DMS53 treated with DMSO at 0.1 percent for 48 hours (cell line): Measurements from ENCODE around the gene CD48.

Source experiments
- DNase-seq: peaks from one replicate; lab custom pipeline; 2025; ENCODE audit not compliant: unreplicated experiment; lab: John Stamatoyannopoulos, UW

Gene CD48

DNA sequence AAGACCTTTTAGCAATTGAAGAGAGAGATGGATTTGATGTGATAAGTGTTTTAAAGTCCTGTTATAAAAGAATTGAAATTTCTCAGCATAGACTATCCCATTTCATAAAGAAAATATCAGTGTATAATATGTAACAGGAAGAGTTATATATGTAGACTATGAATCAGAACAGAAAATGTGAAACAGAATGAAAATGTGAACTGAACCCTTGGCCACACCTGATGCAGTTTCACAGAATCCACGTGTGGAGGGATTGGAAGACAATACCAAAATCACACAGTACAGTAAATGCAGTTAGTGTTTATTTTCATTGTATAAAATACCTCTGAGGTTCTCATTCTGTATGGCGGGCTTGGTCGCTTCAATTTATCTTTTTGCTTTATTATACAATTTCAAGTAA is 54.9 kb downstream of the CD48 start:
- DNase-seq, result no peak

GRCh38 chr1:160653620-160654016 is 58.0 kb downstream of the CD48 start:
- DNase-seq, result no peak

GRCh38 chr1:160652924-160653619 is 58.5 kb downstream of the CD48 start:
- no peak for DNase-seq

DNA sequence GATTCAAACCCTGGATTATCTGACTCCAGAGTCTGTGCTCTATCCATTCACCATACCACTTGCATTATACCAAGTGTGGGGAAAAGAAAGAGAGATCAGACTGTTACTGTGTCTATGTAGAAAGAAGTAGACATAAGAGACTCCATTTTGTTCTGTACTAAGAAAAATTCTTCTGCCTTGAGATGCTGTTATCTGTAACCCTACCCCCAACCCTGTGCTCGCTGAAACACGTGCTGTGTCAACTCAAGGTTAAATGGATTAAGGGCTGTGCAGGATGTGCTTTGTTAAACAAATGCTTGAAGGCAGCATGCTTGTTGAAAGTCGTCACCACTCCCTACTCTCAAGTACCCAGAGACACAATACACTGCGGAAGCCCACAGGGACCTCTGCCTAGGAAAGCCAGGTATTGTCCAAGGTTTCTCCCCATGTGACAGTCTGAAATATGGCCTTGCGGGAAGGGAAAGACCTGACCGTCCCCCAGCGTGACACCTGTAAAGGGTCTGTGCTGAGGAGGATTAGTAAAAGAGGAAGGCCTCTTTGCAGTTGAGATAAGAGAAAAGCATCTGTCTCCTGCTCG is 59.5 kb downstream of the CD48 start:
- DNase-seq, result peak; percentile 74

- peak; percentile 37 for DNase-seq
These were observed 60.1 kb downstream of the CD48 start for GRCh38 chr1:160651433-160652064.

- no peak for DNase-seq
These were observed 64.3 kb downstream of the CD48 start for GRCh38 chr1:160647329-160647720.

GRCh38 chr1:160646711-160647328 is 64.8 kb downstream of the CD48 start, which contains the start of gene SLAMF1:
SLAMF1 (minus strand) TSS chr1:160647044; CDS start chr1:160646945, 99 bp downstream.
- no peak for DNase-seq

DNA sequence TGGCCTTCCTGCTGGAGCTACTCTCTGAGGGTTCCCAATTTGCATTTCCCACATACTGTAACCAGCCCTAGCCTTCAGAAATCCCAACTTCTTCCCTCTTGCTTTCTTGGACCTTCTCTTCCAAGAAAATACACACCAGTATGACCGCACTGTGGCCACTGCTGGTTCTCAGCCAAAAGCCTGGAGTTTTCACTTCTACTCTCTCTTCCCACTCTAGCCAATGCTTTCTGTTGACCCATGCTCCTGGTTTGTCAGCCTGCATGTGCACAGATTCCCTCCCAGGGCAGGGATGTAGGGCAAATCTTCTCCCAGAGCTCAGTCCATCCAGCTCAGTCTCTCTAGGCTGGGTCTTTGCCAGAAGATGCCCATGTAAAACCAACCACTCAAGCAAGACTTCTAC is 65.4 kb downstream of the CD48 start:
- no peak for DNase-seq

DNA sequence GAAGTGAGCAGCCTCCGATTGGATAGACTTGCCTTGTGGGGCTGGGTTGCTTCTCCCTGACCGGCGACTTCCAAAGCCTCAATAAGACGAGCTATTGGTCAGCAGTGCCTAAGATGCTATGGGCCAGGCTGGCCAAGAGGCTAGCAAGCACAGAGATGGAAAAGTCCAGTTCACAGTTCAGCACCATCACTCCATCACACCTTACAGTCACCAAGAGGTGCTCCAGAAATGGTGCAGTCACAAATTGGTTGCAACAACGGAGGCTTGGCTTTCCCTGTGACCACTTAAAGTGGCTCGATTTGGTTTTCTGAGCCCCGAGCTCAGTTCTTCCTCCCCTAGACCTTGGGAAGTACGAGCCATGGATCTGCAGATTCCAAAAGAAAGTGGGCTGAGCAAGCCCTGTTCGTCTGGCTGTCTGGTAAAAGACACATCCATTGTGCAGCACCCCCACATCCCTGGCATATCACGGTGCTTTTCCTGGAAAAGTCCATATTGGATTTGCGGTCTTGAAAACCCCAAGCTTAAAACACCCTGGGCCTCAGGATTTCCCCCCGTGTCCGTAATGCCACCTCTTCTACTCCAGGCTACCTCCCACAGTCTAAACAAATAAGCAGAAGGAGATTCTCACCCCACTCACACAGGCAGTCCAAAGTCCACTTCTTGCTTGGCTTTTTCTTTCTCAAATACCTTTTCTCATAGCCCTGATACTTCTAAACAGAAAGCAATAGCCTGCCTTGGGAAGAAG is 66.1 kb downstream of the CD48 start:
- DNase-seq, result no peak

GRCh38 chr1:160644399-160644798 is 67.2 kb downstream of the CD48 start:
- DNase-seq, result no peak

DNA sequence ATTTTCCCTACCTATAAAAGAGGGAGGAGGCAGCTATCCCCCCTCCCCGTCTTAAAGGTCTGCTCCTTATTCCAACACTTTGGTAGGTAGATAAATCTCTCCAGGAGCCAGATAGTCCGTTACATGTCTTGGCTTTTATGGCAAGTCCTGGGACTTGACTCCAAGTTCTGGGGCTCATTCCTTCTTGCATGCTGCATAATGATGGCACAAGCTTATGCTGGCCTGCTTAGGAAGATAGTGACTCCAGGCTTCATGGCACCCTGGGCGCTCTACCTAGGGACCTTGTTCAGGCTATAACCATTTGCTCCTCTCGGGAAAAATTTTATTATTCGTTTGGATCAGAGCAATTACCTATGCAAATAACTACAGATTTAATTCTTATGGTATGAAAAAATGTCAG is 68.5 kb downstream of the CD48 start:
- DNase-seq, result no peak

GRCh38 chr1:160642281-160642644 is 69.4 kb downstream of the CD48 start:
- DNase-seq, result no peak

DNA sequence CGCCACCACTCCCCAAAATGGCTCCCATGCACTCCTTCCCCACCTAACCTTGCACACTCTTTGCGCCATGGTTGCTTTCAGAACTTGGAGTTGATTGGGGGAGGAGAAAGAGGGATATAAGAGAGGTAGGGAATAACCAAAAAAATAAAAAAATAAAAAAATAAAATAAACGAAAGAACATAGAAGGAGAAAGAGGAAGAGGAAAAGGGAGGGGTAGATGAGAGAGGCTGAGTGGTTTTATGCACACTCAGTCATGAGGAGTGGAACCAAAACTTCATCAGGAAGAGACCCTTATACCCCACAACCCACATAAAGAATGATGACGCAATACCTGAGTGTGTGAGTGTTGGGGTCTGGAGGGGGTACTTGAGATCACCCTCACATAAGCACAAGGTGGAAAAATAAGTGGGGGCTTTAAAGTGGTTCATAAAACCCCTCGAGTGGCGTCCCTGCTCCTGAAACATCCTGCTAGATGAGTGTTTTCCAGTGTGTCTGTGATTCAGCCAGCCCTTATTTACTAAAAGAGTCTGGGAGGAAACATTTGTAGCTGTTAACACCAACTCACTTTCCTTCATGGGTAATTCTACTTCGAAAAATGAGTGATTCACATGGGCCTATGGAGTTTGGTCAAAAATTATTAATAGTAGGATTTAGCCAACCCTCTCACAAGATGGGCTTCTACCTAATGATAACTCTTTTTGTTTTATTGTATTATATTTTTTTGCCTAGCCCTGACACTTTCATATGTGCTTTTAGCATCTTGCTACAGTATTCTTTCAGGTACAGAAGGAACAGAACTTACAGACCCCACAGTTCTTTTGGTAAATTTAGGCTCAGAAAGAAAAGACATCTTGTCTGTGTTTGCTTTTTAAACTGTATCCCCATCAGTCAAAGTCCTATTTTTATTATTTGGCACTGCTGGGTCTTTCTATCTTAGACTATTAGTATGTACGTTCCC is 70.0 kb downstream of the CD48 start:
- DNase-seq, result no peak

DNA sequence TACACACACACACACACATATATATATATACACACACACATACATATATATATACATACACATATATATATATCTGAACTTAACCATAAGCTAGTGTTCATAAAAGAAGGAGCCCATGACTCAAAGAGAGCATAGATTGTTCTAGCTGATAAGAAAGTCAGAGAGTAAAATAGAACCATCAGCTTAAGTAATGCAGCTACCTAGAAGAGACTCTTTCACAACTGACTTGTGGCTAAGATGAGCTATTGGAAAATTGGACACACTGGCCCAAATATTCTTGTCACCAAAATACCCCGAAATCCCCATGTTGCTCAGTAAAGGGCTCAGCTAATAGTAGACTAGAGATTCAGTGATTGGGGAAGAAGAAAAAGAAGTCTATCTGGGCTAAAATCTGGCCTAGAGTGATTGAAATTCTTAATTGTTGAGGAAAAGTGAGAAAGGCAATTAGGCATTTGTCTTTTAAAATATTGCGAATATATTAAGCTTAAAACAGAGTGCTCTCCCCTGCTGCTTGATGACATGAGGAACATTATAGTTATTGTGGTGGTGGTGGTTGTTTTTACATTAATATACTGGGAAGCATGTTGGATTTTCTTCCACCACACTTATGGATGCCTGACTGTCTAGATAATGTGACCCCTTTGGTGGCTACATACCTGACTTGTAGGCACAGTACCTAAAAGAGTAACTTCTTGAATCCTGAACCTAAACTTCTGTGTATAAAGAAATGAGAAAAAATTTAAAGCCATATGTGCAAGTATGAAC is 71.1 kb downstream of the CD48 start:
- DNase-seq, result no peak

- no peak for DNase-seq
These were observed 72.0 kb downstream of the CD48 start for GRCh38 chr1:160639652-160640051.

DNA sequence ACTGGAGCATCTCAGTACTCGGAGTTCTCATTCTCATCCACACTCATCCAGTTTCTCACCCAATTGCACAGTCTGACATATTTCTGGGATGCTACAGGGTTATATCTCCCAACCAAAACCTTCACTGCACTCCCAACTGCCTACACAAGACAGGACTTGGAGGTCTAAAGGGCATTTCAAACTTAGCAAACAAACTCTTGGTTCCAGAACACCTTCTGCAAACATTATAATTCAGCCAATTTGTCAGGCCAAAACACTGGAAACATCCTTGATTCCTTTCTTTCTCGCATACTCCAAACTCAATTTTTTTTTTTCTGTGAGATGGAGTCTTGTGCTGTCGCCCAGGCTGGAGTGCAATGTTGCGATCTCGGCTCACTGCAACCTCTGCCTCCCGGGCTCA is 72.7 kb downstream of the CD48 start:
- no peak for DNase-seq

GRCh38 chr1:160638540-160638857 is 73.1 kb downstream of the CD48 start:
- no peak for DNase-seq

GRCh38 chr1:160637821-160638539 is 73.6 kb downstream of the CD48 start:
- DNase-seq, result no peak

DNA sequence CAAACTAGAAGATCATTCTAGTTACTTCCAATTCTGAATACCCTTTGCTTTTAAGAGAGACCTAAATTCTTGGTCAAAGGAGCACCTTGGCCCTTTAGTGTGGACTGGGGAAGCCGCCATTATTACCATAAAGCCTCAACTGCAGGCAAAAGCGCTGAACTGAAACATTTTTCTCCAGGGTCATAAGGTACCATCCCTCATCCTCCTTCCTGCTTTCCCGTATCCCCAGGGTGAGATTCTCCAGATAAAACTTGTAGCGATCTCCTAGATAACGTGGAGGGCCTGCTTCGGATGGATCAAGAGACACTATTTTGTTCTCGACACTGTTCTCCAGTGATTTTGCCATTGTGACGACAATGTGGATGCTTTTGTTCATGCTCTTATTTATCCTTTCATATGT is 74.6 kb downstream of the CD48 start:
- DNase-seq, result no peak
